ENCODE measurements around the gene CRYBB1. TPM values are rescaled to one million over a fixed set of nuclear protein-coding genes. Genes with fewer than 3 reads are reported as not detected.
"Not testable (repeated sequence)": the region's sequence is repeated elsewhere in the genome, so short reads cannot be mapped to it uniquely, and the experiment has no call there.

Gene CRYBB1
- total RNA-seq, 2 experiments from 2014 or later: 0.65 to 1.2 TPM

- no peak for DNase-seq
- H3K27ac Mint-ChIP-seq: no peak overlapping the region
- peaks cover 9% of the 10 kb centered on the region for H3K9me3 Mint-ChIP-seq
- POLR2A ChIA-PET: no interaction called here
- H3K36me3 Mint-ChIP-seq (ENCODE audit: low read depth): peaks cover 15% of the 10 kb centered on the region
- H3K4me1 Mint-ChIP-seq: peaks cover 33% of the 10 kb centered on the region
- CTCF ChIA-PET: no interaction called here
- no peak overlapping the region for H3K4me3 Mint-ChIP-seq
- peaks cover 13% of the 10 kb centered on the region for H3K27me3 Mint-ChIP-seq
Observed at GRCh38 chr22:26631282-26631681, 13.5 kb upstream of the CRYBB1 start.

GRCh38 chr22:26629988-26630761 is 12.3 kb upstream of the CRYBB1 start:
- Mint-ChIP-seq H3K4me1 (peaks cover 32% of the 10 kb centered on the region), H3K36me3 (ENCODE audit: low read depth) (peaks cover 15% of the 10 kb centered on the region), H3K4me3 (no peak overlapping the region), H3K27me3 (peaks cover 13% of the 10 kb centered on the region), H3K9me3 (peaks cover 9% of the 10 kb centered on the region), H3K27ac (no peak overlapping the region)
- DNase-seq: no peak
- POLR2A ChIA-PET: interaction anchor here (0.8 kb wide), 1 partner anchor 27 kb away, joined by 3 read pairs; the partner anchor contains the start of gene MIAT
- CTCF ChIA-PET: interaction anchor here (0.6 kb wide), 1 partner anchor 67 kb away, joined by 4 read pairs; no protein-coding TSS in a partner anchor

- peaks cover 4% of the 10 kb centered on the region for H3K36me3 Mint-ChIP-seq (ENCODE audit: low read depth)
- H3K27me3 Mint-ChIP-seq: peaks cover 5% of the 10 kb centered on the region
- DNase-seq: no peak
- ChIA-PET POLR2A (interaction anchor here (1.1 kb wide), 1 partner anchor 18 kb away, joined by 3 read pairs; no protein-coding TSS in a partner anchor), CTCF (interaction anchor here (1.4 to 2.3 kb wide), 3 partner anchors 18 to 122 kb away, joined by 4 to 10 read pairs (median 4); no protein-coding TSS in a partner anchor)
- H3K4me1 Mint-ChIP-seq: peaks cover 22% of the 10 kb centered on the region
- no peak overlapping the region for H3K4me3 Mint-ChIP-seq
- H3K27ac Mint-ChIP-seq: no peak overlapping the region
- peaks cover 3% of the 10 kb centered on the region for H3K9me3 Mint-ChIP-seq
Observed at GRCh38 chr22:26624803-26625202, 7.0 kb upstream of the CRYBB1 start.

- peaks cover 24% of the 10 kb centered on the region for H3K4me1 Mint-ChIP-seq
- peaks cover 3% of the 10 kb centered on the region for H3K9me3 Mint-ChIP-seq
- POLR2A ChIA-PET: interaction anchor here (1.1 kb wide), 1 partner anchor 18 kb away, joined by 3 read pairs; no protein-coding TSS in a partner anchor
- no peak overlapping the region for H3K27ac Mint-ChIP-seq
- H3K36me3 Mint-ChIP-seq (ENCODE audit: low read depth): peaks cover 2% of the 10 kb centered on the region
- no peak overlapping the region for H3K4me3 Mint-ChIP-seq
- CTCF ChIA-PET: interaction anchor here (0.9 to 2.3 kb wide), 4 partner anchors 17 to 121 kb away, joined by 4 to 10 read pairs (median 4); no protein-coding TSS in a partner anchor
- peaks cover 5% of the 10 kb centered on the region for H3K27me3 Mint-ChIP-seq
- no peak for DNase-seq
Observed at GRCh38 chr22:26623984-26624383, 6.2 kb upstream of the CRYBB1 start.

- H3K36me3 Mint-ChIP-seq (ENCODE audit: low read depth): no peaks in the 10 kb centered on the region
- H3K27ac Mint-ChIP-seq: no peak within 1 kb of the TSS
- POLR2A ChIA-PET: no interaction called here
- CTCF ChIA-PET: no interaction called here
- no peaks in the 10 kb centered on the region for H3K9me3 Mint-ChIP-seq
- H3K4me1 Mint-ChIP-seq: peaks cover 17% of the 10 kb centered on the region
- H3K27me3 Mint-ChIP-seq: peaks cover 2% of the 10 kb centered on the region
- H3K4me3 Mint-ChIP-seq: no peak within 1 kb of the TSS
- no peak for DNase-seq
Observed at GRCh38 chr22:26621663-26622062, 3.8 kb upstream of the CRYBB1 start, which contains the start of gene CRYBA4. Gene CRYBA4 (plus strand): TSS chr22:26621963. CDS start chr22:26622597, 634 bp downstream.

- DNase-seq: no peak
- Mint-ChIP-seq H3K27ac (no peak overlapping the region), H3K27me3 (peaks cover 5% of the 10 kb centered on the region), H3K36me3 (ENCODE audit: low read depth) (no peaks in the 10 kb centered on the region), H3K9me3 (no peaks in the 10 kb centered on the region), H3K4me1 (peaks cover 20% of the 10 kb centered on the region), H3K4me3 (no peak overlapping the region)
- ChIA-PET CTCF (no interaction called here), POLR2A (no interaction called here)
Observed at GRCh38 chr22:26620197-26620596, 2.4 kb upstream of the CRYBB1 start.

- Mint-ChIP-seq H3K4me3 (no peak overlapping the region), H3K27me3 (peaks cover 5% of the 10 kb centered on the region), H3K9me3 (no peaks in the 10 kb centered on the region), H3K27ac (no peak overlapping the region), H3K4me1 (peaks cover 20% of the 10 kb centered on the region), H3K36me3 (ENCODE audit: low read depth) (no peaks in the 10 kb centered on the region)
- CTCF ChIA-PET: no interaction called here
- no peak for DNase-seq
- POLR2A ChIA-PET: no interaction called here
Observed at GRCh38 chr22:26619510-26619909, 1.7 kb upstream of the CRYBB1 start.

- DNase-seq: no peak
- Mint-ChIP-seq H3K36me3 (ENCODE audit: low read depth) (no peaks in the 10 kb centered on the region), H3K27ac (no peak overlapping the region), H3K4me3 (no peak overlapping the region), H3K27me3 (peaks cover 10% of the 10 kb centered on the region), H3K4me1 (peaks cover 20% of the 10 kb centered on the region), H3K9me3 (no peaks in the 10 kb centered on the region)
- POLR2A ChIA-PET: no interaction called here
- CTCF ChIA-PET: no interaction called here
Observed at GRCh38 chr22:26618455-26618854, 628 bp upstream of the CRYBB1 start.

GRCh38 chr22:26616650-26617049 is 1.2 kb downstream of the CRYBB1 start:
- Mint-ChIP-seq H3K27me3 (peaks cover 20% of the 10 kb centered on the region), H3K9me3 (no peaks in the 10 kb centered on the region), H3K4me1 (peaks cover 31% of the 10 kb centered on the region), H3K36me3 (ENCODE audit: low read depth) (no peaks in the 10 kb centered on the region), H3K27ac (no peak overlapping the region), H3K4me3 (no peak overlapping the region)
- POLR2A ChIA-PET: no interaction called here
- no peak for DNase-seq
- CTCF ChIA-PET: interaction anchor here (1.8 kb wide), 1 partner anchor 26 kb away, joined by 6 read pairs; no protein-coding TSS in a partner anchor

- ChIA-PET CTCF (interaction anchor here (1.8 kb wide), 1 partner anchor 27 kb away, joined by 6 read pairs; no protein-coding TSS in a partner anchor), POLR2A (no interaction called here)
- Mint-ChIP-seq H3K9me3 (no peaks in the 10 kb centered on the region), H3K27ac (no peak overlapping the region), H3K27me3 (peaks cover 20% of the 10 kb centered on the region), H3K4me3 (no peak overlapping the region), H3K4me1 (peaks cover 29% of the 10 kb centered on the region), H3K36me3 (ENCODE audit: low read depth) (no peaks in the 10 kb centered on the region)
- no peak for DNase-seq
Observed at GRCh38 chr22:26615830-26616435, 1.9 kb downstream of the CRYBB1 start.

- peaks cover 20% of the 10 kb centered on the region for H3K27me3 Mint-ChIP-seq
- H3K36me3 Mint-ChIP-seq (ENCODE audit: low read depth): no peaks in the 10 kb centered on the region
- POLR2A ChIA-PET: no interaction called here
- no peaks in the 10 kb centered on the region for H3K9me3 Mint-ChIP-seq
- H3K4me1 Mint-ChIP-seq: peaks cover 37% of the 10 kb centered on the region
- no peak overlapping the region for H3K4me3 Mint-ChIP-seq
- DNase-seq: no peak
- CTCF ChIA-PET: no interaction called here
- H3K27ac Mint-ChIP-seq: no peak overlapping the region
Observed at GRCh38 chr22:26615149-26615548, 2.7 kb downstream of the CRYBB1 start.

GRCh38 chr22:26614322-26614721 is 3.5 kb downstream of the CRYBB1 start:
- H3K36me3 Mint-ChIP-seq (ENCODE audit: low read depth): peaks cover 3% of the 10 kb centered on the region

GRCh38 chr22:26613753-26614152 is 4.1 kb downstream of the CRYBB1 start:
- Mint-ChIP-seq H3K4me1 (peaks cover 47% of the 10 kb centered on the region), H3K27me3 (peaks cover 23% of the 10 kb centered on the region)
- POLR2A ChIA-PET; H3K27ac Mint-ChIP-seq; H3K4me3 Mint-ChIP-seq; DNase-seq; H3K36me3 Mint-ChIP-seq (ENCODE audit: low read depth); H3K9me3 Mint-ChIP-seq: not testable (repeated sequence)
- CTCF ChIA-PET: interaction anchor here (1.4 kb wide), 1 partner anchor 29 kb away, joined by 3 read pairs; no protein-coding TSS in a partner anchor

More at GRCh38 chr22:26614322-26614721, 3.5 kb downstream of the CRYBB1 start:
- ChIA-PET POLR2A (no interaction called here), CTCF (no interaction called here)
- no peak overlapping the region for H3K27ac Mint-ChIP-seq
- peaks cover 22% of the 10 kb centered on the region for H3K27me3 Mint-ChIP-seq
- no peaks in the 10 kb centered on the region for H3K9me3 Mint-ChIP-seq
- peaks cover 45% of the 10 kb centered on the region for H3K4me1 Mint-ChIP-seq
- no peak overlapping the region for H3K4me3 Mint-ChIP-seq
- DNase-seq: no peak
